Measurements from ENCODE around the gene SF3A1.

- TF ChIP-seq POLR2A (IDR thresholded peaks at IDR 0.05; ENCODE audit: low read depth, low read length), result no peak
- no peak for TF ChIP-seq POLR2AphosphoS5 (IDR thresholded peaks at IDR 0.05; ENCODE audit: low read depth, low read length)
- no peak for TF ChIP-seq TAF1 (IDR thresholded peaks at IDR 0.05; ENCODE audit: borderline replicate concordance, low read depth, low read length)
These were observed 53.9 kb downstream of the SF3A1 start for GRCh38 chr22:30302810-30303138.

All from GM12892 (cell line).